HL-60 (cell line): ENCODE results near the gene ATRN.

ENCODE experiments used
- DNase-seq, 2 experiments: peaks; one replicate each; pipeline ENCODE4 v3.0.0-alpha.2; 2010 to 2020; ENCODE audit warnings: low read depth in 1 of 2, low spot score in 1 of 2
- H3K27ac ChIP-seq: fragments of 250-450 bp; sonication (Bioruptor Pico); replicated peaks from 2 replicates; pipeline ENCODE4 v1.5.1; 2020; ENCODE audit warnings: mild to moderate bottlenecking, moderate library complexity
- H3K27me3 ChIP-seq: fragments of 250-450 bp; sonication (Bioruptor Pico); 2 replicates; pipeline ENCODE4 v1.5.1; 2021; ENCODE audit warnings: mild to moderate bottlenecking, moderate library complexity; ENCODE audit not compliant: insufficient read depth, poor library complexity, severe bottlenecking
- H3K4me3 ChIP-seq: replicated peaks from 2 replicates; pipeline ENCODE4 v1.5.1; 2011; ENCODE audit warnings: mild to moderate bottlenecking, control low read depth, low read length; ENCODE audit not compliant: insufficient read depth
- CTCF ChIP-seq: IDR thresholded peaks from one replicate; pipeline ENCODE4 v1.5.1; 2011; ENCODE audit warnings: low read length, control low read depth, inconsistent platforms; ENCODE audit not compliant: insufficient read depth
- GABPA ChIP-seq: IDR thresholded peaks from 2 replicates; pipeline ENCODE4 v1.6.1; 2012; ENCODE audit warnings: low read depth
- POLR2AphosphoS5 ChIP-seq: IDR thresholded peaks from 2 replicates; pipeline ENCODE4 v1.6.1; 2012; ENCODE audit warnings: low read depth
- REST ChIP-seq: IDR thresholded peaks from 2 replicates; pipeline ENCODE4 v1.6.1; 2012; ENCODE audit warnings: low read depth; ENCODE audit not compliant: insufficient replicate concordance
- SPI1 ChIP-seq: IDR thresholded peaks from 2 replicates; pipeline ENCODE4 v1.6.1; 2012; ENCODE audit warnings: low read depth, mild to moderate bottlenecking, borderline replicate concordance

The ATRN gene

GRCh38 chr20:3494218-3494617 lies 23.4 kb downstream of the ATRN start:
- TF ChIP-seq GABPA = no peak
- DNase-seq = no peak
- Histone ChIP-seq H3K4me3 (no peak overlapping the region), H3K27me3 (no peaks in the 10 kb centered on the region), H3K27ac (no peak overlapping the region)

- no peak for DNase-seq
- H3K27ac ChIP-seq = no peak overlapping the region
- TF ChIP-seq REST (no peak), SPI1 (no peak), POLR2AphosphoS5 (no peak), CTCF (no peak), GABPA (no peak)
- H3K27me3 ChIP-seq = no peaks in the 10 kb centered on the region
- H3K4me3 ChIP-seq = no peak overlapping the region
Observed at GRCh38 chr20:3502878-3503277, 32.1 kb downstream of the ATRN start.

GRCh38 chr20:3505148-3505547 lies 34.3 kb downstream of the ATRN start:
- H3K27ac ChIP-seq = no peak overlapping the region
- TF ChIP-seq REST (no peak), POLR2AphosphoS5 (no peak), CTCF (no peak), GABPA (no peak), SPI1 (no peak)
- no peak for DNase-seq
- H3K27me3 ChIP-seq = no peaks in the 10 kb centered on the region
- no peak overlapping the region for H3K4me3 ChIP-seq

- H3K27ac ChIP-seq = no peak overlapping the region
- TF ChIP-seq CTCF (no peak), GABPA (no peak)
Observed at GRCh38 chr20:3509064-3509463, 38.2 kb downstream of the ATRN start.

More at GRCh38 chr20:3509064-3509463, 38.2 kb downstream of the ATRN start:
- Histone ChIP-seq H3K4me3 (no peak overlapping the region), H3K27me3 (no peaks in the 10 kb centered on the region)
- no peak for DNase-seq
